NCI-H2227 (cell line): Measurements from ENCODE around the gene CFDP1.

Experiments
- DNase-seq: peaks from one replicate; lab custom pipeline; 2025; ENCODE audit not compliant: unreplicated experiment; lab: John Stamatoyannopoulos, UW

CFDP1 gene

GRCh38 chr16:75432828-75433731 lies at the start of gene CFDP1:
Gene CFDP1, minus strand, starts transcription at chr16:75433503. Its CDS starts 151 bp downstream, at chr16:75433352.
- peak; percentile 93 for DNase-seq

GRCh38 chr16:75482434-75483205 lies 49.3 kb upstream of the CFDP1 start:
- no peak for DNase-seq

GRCh38 chr16:75481475-75481874 lies 48.2 kb upstream of the CFDP1 start:
- no peak for DNase-seq

GRCh38 chr16:75479421-75479990 lies 46.2 kb upstream of the CFDP1 start:
- no peak for DNase-seq

GRCh38 chr16:75478480-75479345 lies 45.4 kb upstream of the CFDP1 start:
- no peak for DNase-seq

- DNase-seq = no peak
Observed at GRCh38 chr16:75477680-75478473, 44.6 kb upstream of the CFDP1 start.

GRCh38 chr16:75476817-75477216 lies 43.5 kb upstream of the CFDP1 start:
- DNase-seq = no peak

GRCh38 chr16:75475420-75475847 lies 42.1 kb upstream of the CFDP1 start:
- DNase-seq = no peak

- no peak for DNase-seq
Observed at GRCh38 chr16:75472908-75473877, 39.9 kb upstream of the CFDP1 start.

GRCh38 chr16:75471723-75472633 lies 38.7 kb upstream of the CFDP1 start:
- DNase-seq = peak; percentile 50

GRCh38 chr16:75466760-75467159 lies 33.5 kb upstream of the CFDP1 start:
- no peak for DNase-seq

GRCh38 chr16:75464122-75464918 lies 31.0 kb upstream of the CFDP1 start, which contains the start of gene TMEM170A:
Gene TMEM170A, minus strand, starts transcription at chr16:75464689. Its CDS starts 89 bp downstream, at chr16:75464600.
- peak; percentile 98 for DNase-seq

GRCh38 chr16:75463389-75464121 lies 30.3 kb upstream of the CFDP1 start:
- DNase-seq = peak; percentile 41

- no peak for DNase-seq
Observed at GRCh38 chr16:75462806-75463205, 29.5 kb upstream of the CFDP1 start.

- DNase-seq = no peak
Observed at GRCh38 chr16:75461575-75461974, 28.3 kb upstream of the CFDP1 start.

GRCh38 chr16:75460446-75460845 lies 27.1 kb upstream of the CFDP1 start:
- DNase-seq = no peak
